Hepatocyte (in vitro differentiated cells): ENCODE measurements around the gene RPLP1. TPM values are rescaled to one million over a fixed set of nuclear protein-coding genes. Genes with fewer than 3 reads are reported as not detected.

ENCODE experiments used
- DNase-seq: peaks from one replicate; pipeline ENCODE4 v3.0.0-alpha.2; 2016; ENCODE audit warnings: low spot score
- H2AFZ ChIP-seq: fragments of 200-600 bp; sonication (generic); 2 replicates; pipeline ENCODE4 v1.6.0; 2016; ENCODE audit warnings: antibody characterized with exemption, mild to moderate bottlenecking
- H3K27ac ChIP-seq: fragments of 200-600 bp; sonication (generic); 2 replicates; pipeline ENCODE4 v1.5.1; 2016; ENCODE audit warnings: mild to moderate bottlenecking
- H3K27me3 ChIP-seq: fragments of 200-600 bp; sonication (generic); 2 replicates; pipeline ENCODE4 v1.6.1; 2016
- H3K36me3 ChIP-seq: fragments of 200-600 bp; sonication (generic); replicated peaks from 2 replicates; pipeline ENCODE4 v1.5.1; 2016; ENCODE audit warnings: low read depth; ENCODE audit not compliant: insufficient read depth
- H3K4me1 ChIP-seq: fragments of 200-600 bp; sonication (generic); 2 replicates; pipeline ENCODE4 v1.5.1; 2016; ENCODE audit warnings: mild to moderate bottlenecking, moderate library complexity; ENCODE audit not compliant: insufficient read depth
- H3K4me2 ChIP-seq: fragments of 200-600 bp; sonication (generic); 2 replicates; pipeline ENCODE4 v1.6.0; 2016
- H3K4me3 ChIP-seq: fragments of 200-600 bp; sonication (generic); 2 replicates; pipeline ENCODE4 v1.5.1; 2016; ENCODE audit warnings: mild to moderate bottlenecking
- H3K79me2 ChIP-seq: fragments of 200-600 bp; sonication (generic); 2 replicates; pipeline ENCODE4 v1.6.0; 2017; ENCODE audit warnings: mild to moderate bottlenecking
- H3K9me2 ChIP-seq: fragments of 200-600 bp; sonication (generic); replicated peaks from 2 replicates; pipeline ENCODE4 v1.6.0; 2017; ENCODE audit warnings: mild to moderate bottlenecking; ENCODE audit not compliant: insufficient read depth
- H3K9me3 ChIP-seq: fragments of 200-600 bp; sonication (generic); 2 replicates; pipeline ENCODE4 v1.5.1; 2016; ENCODE audit warnings: low read depth, mild to moderate bottlenecking
- H4K20me1 ChIP-seq: fragments of 200-600 bp; sonication (generic); 2 replicates; pipeline ENCODE4 v1.6.0; 2016; ENCODE audit warnings: mild to moderate bottlenecking; ENCODE audit not compliant: insufficient read depth, poor library complexity, severe bottlenecking
- EZH2 ChIP-seq: fragments of 200-600 bp; sonication (generic); IDR thresholded peaks from 2 replicates; pipeline ENCODE4 v1.6.1; 2016; ENCODE audit warnings: antibody characterized with exemption, mild to moderate bottlenecking, borderline replicate concordance
- EZH2phosphoT487 ChIP-seq: fragments of 200-600 bp; sonication (generic); IDR thresholded peaks from one replicate; pipeline ENCODE4 v1.6.1; 2018; ENCODE audit warnings: antibody characterized with exemption, mild to moderate bottlenecking, low read depth, moderate library complexity; ENCODE audit not compliant: unreplicated experiment, severe bottlenecking
- WGBS: methylation state at CpG from one replicate; pipeline ENCODE4 v1.1.6; 2016; ENCODE audit warnings: low lambda C conversion rate; ENCODE audit errors: missing lambda C conversion rate; 5-methylcytosine and 5-hydroxymethylcytosine counted together
- polyA plus RNA-seq: library from polyadenylated mRNA; unstranded; fragments of >200 nt; fragmentation: Nextera tagmentation; extraction: Ambion mirVana; gene quantifications from 2 replicates; pipeline ENCODE4 v1.2.1, GENCODE V29; 2016
- total RNA-seq: library from RNA; depleted of rRNA; stranded (reverse); fragments of >200 nt; gene quantifications from 2 replicates; pipeline ENCODE4 v1.2.3, GENCODE V29; 2014
- TF ChIP-seq, protein P1 (sequence below): fragments of 200-600 bp; sonication (generic); IDR thresholded peaks from 2 replicates; pipeline ENCODE4 v1.5.1; 2016; ENCODE audit warnings: antibody characterized with exemption, mild to moderate bottlenecking; ENCODE audit not compliant: poor library complexity

The RPLP1 gene
- total and polyA plus RNA-seq, 2 experiments from 2014 or later: 210 to 884 TPM

DNA sequence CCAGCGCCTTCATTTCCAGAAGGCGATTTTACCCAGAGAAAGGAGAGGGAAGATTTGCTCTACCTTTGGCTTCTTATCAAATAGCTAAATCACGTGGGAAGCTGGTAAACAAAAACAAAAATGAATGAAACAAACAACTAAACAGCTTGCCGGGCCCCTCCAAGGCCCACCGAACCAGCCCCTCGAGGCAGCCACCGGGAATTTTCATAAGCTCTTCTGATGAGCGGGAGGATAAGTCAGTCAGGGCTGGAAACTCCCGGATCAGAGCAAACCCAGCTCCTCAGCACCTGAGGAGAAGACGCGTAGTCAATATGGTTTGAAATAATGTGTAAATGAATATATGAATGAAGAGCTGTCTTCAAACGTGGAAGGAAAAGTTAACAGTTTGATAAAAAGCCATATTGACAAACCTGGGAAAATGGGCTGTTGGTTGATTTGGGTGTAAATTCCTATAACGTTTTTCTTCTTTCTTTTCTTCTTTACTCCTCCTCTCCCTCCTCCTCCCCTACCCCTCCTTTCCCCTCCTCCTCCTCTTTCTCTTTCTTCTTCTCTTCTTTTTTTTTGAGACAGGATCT, 10.7 kb downstream of the RPLP1 start:
- 42% methylated on average over 13 of the region's 13 CpGs for WGBS
- no peaks in the 10 kb centered on the region for H3K9me3 ChIP-seq
- no peaks in the 10 kb centered on the region for H3K79me2 ChIP-seq
- DNase-seq: peak; percentile 25
- no peaks in the 10 kb centered on the region for H3K9me2 ChIP-seq
- H4K20me1 ChIP-seq: no peaks in the 10 kb centered on the region
- peak overlapping the region; percentile 79 for H3K4me2 ChIP-seq
- TF ChIP-seq EZH2: no peak
- TF ChIP-seq, protein P1, sequence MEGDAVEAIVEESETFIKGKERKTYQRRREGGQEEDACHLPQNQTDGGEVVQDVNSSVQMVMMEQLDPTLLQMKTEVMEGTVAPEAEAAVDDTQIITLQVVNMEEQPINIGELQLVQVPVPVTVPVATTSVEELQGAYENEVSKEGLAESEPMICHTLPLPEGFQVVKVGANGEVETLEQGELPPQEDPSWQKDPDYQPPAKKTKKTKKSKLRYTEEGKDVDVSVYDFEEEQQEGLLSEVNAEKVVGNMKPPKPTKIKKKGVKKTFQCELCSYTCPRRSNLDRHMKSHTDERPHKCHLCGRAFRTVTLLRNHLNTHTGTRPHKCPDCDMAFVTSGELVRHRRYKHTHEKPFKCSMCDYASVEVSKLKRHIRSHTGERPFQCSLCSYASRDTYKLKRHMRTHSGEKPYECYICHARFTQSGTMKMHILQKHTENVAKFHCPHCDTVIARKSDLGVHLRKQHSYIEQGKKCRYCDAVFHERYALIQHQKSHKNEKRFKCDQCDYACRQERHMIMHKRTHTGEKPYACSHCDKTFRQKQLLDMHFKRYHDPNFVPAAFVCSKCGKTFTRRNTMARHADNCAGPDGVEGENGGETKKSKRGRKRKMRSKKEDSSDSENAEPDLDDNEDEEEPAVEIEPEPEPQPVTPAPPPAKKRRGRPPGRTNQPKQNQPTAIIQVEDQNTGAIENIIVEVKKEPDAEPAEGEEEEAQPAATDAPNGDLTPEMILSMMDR: no peak
- no peak for TF ChIP-seq EZH2phosphoT487
- H3K27me3 ChIP-seq: no peaks in the 10 kb centered on the region
- H3K4me3 ChIP-seq: peak overlapping the region; percentile 23
- H3K36me3 ChIP-seq: no peaks in the 10 kb centered on the region
- peaks cover 14% of the 10 kb centered on the region for H3K4me1 ChIP-seq
- H3K27ac ChIP-seq: peak overlapping the region; percentile 93
- H2AFZ ChIP-seq: peak overlapping the region; percentile 74

DNA sequence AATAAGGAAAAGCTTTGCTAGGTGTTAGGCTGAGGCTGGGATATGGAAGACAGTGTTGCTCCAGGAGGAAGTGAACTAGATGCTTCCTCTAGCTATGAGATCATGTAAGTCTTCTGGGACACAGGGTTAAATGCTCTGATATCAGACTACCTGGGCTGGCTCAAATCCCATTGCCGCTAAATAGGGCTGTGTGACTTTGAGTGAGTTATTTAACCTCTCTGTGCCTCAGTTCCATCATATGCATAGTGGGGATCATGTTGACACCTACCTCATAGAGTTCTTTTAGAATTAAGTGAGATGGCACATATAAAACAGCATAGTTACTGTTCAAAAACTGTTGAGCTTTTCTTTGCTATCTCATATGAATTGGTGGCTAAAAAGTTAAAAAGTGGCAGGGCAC, 12.6 kb downstream of the RPLP1 start:
- H3K27ac ChIP-seq: no peak overlapping the region
- H3K36me3 ChIP-seq: no peaks in the 10 kb centered on the region
- H3K9me3 ChIP-seq: no peaks in the 10 kb centered on the region
- no peak overlapping the region for H3K4me3 ChIP-seq
- H3K27me3 ChIP-seq: no peaks in the 10 kb centered on the region
- no peak for DNase-seq
- H3K79me2 ChIP-seq: no peaks in the 10 kb centered on the region
- H4K20me1 ChIP-seq: no peaks in the 10 kb centered on the region
- WGBS: 97% methylated on average over 1 of the region's 1 CpG
- TF ChIP-seq EZH2phosphoT487 (no peak), EZH2 (no peak)
- TF ChIP-seq, protein P1: no peak
- H3K9me2 ChIP-seq: no peaks in the 10 kb centered on the region
- peaks cover 28% of the 10 kb centered on the region for H3K4me1 ChIP-seq
- no peak overlapping the region for H2AFZ ChIP-seq
- no peak overlapping the region for H3K4me2 ChIP-seq

DNA sequence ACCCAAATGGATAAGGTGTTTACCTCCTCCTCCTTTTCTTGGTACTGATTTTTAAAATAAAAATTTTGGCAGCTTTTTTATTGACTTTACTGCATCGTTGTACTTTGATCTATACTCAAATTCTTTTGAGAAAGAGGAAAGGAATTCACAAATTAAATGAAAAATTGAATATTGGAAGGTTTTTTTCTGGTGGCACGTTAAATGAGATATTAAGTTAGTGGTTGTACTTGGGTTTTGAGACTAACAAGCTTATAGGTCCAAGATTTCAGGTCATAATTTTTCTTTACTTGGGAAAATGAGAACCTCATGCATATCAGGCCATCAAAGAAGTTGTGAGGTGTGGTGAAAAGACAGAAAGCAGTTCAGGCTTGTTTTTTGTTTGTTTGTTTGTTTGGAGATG, 14.1 kb downstream of the RPLP1 start:
- TF ChIP-seq EZH2 (no peak), EZH2phosphoT487 (no peak)
- TF ChIP-seq, protein P1: no peak
- Histone ChIP-seq H3K79me2 (no peaks in the 10 kb centered on the region), H3K36me3 (no peaks in the 10 kb centered on the region), H3K27me3 (no peaks in the 10 kb centered on the region), H4K20me1 (no peaks in the 10 kb centered on the region), H3K9me3 (no peaks in the 10 kb centered on the region), H2AFZ (no peak overlapping the region), H3K4me2 (no peak overlapping the region), H3K9me2 (no peaks in the 10 kb centered on the region), H3K4me3 (no peak overlapping the region), H3K27ac (no peak overlapping the region), H3K4me1 (peaks cover 31% of the 10 kb centered on the region)
- WGBS: 94% methylated on average over 2 of the region's 2 CpGs
- no peak for DNase-seq
